SK-N-SH treated with all-trans-retinoic acid at 6 μM for 48 hours (cell line): ENCODE data around the gene MSANTD7.

Experiments used
- ATAC-seq: fragments of 200-7000 bp; cut with Tn5 transposase; 3 replicates; pipeline ENCODE4 v1.9.1; 2020; ENCODE audit warnings: mild to moderate bottlenecking, moderate library complexity
- ARNTL ChIP-seq: fragments of 450-650 bp; formaldehyde crosslinking; IDR thresholded peaks from 2 replicates; pipeline ENCODE4 v1.5.0; 2020; ENCODE audit warnings: low read depth, mild to moderate bottlenecking, moderate library complexity, borderline replicate concordance
- BACH2 ChIP-seq: fragments of 250-450 bp; sonication (Bioruptor Pico); IDR thresholded peaks from 2 replicates; pipeline ENCODE4 v1.9.0; 2021; ENCODE audit warnings: mild to moderate bottlenecking, borderline replicate concordance
- CSDC2 ChIP-seq: fragments of 250-450 bp; sonication (Bioruptor Pico); IDR thresholded peaks from 2 replicates; pipeline ENCODE4 v1.5.0; 2020; ENCODE audit warnings: mild to moderate bottlenecking, moderate library complexity
- CSRNP3 ChIP-seq: fragments of 250-450 bp; sonication (Bioruptor Pico); IDR thresholded peaks from 2 replicates; pipeline ENCODE4 v1.5.1; 2021; ENCODE audit warnings: mild to moderate bottlenecking, moderate library complexity
- ESRRG ChIP-seq: fragments of 250-450 bp; sonication (Bioruptor Pico); IDR thresholded peaks from 2 replicates; pipeline ENCODE4 v1.6.1; 2021; ENCODE audit warnings: mild to moderate bottlenecking
- GLIS3 ChIP-seq: fragments of 250-450 bp; sonication (Bioruptor Pico); IDR thresholded peaks from 2 replicates; pipeline ENCODE4 v1.5.0; 2020; ENCODE audit warnings: mild to moderate bottlenecking, moderate library complexity
- ISL1 ChIP-seq: fragments of 250-450 bp; sonication (Bioruptor Pico); IDR thresholded peaks from 2 replicates; pipeline ENCODE4 v2.1.2; 2022; ENCODE audit warnings: mild to moderate bottlenecking, moderate library complexity
- OSR1 ChIP-seq: fragments of 250-450 bp; sonication (Bioruptor Pico); IDR thresholded peaks from 2 replicates; pipeline ENCODE4 v1.8.0; 2022; ENCODE audit warnings: moderate library complexity, mild to moderate bottlenecking, inconsistent platforms
- PATZ1 ChIP-seq: fragments of 250-450 bp; sonication (Bioruptor Pico); IDR thresholded peaks from 2 replicates; pipeline ENCODE4 v1.8.0; 2020; ENCODE audit warnings: mild to moderate bottlenecking, moderate library complexity, borderline replicate concordance
- POU6F1 ChIP-seq: fragments of 250-450 bp; sonication (Bioruptor Pico); IDR thresholded peaks from 2 replicates; pipeline ENCODE4 v1.8.0; 2021; ENCODE audit warnings: low read depth, mild to moderate bottlenecking, moderate library complexity, borderline replicate concordance
- PPARA ChIP-seq: fragments of 250-450 bp; sonication (Bioruptor Pico); IDR thresholded peaks from 2 replicates; pipeline ENCODE4 v1.5.0; 2020; ENCODE audit warnings: mild to moderate bottlenecking, borderline replicate concordance
- RARB ChIP-seq: fragments of 250-450 bp; sonication (Bioruptor Pico); IDR thresholded peaks from 2 replicates; pipeline ENCODE4 v1.8.0; 2021; ENCODE audit warnings: mild to moderate bottlenecking, moderate library complexity
- SNAI2 ChIP-seq: fragments of 250-450 bp; sonication (Bioruptor Pico); IDR thresholded peaks from 2 replicates; pipeline ENCODE4 v1.5.0; 2020; ENCODE audit warnings: mild to moderate bottlenecking, moderate library complexity
- TCF4 ChIP-seq: fragments of 250-450 bp; sonication (Bioruptor Pico); IDR thresholded peaks from 2 replicates; pipeline ENCODE4 v1.8.0; 2021; ENCODE audit warnings: mild to moderate bottlenecking, moderate library complexity, borderline replicate concordance
- TOX ChIP-seq: fragments of 250-450 bp; sonication (Bioruptor Pico); IDR thresholded peaks from 2 replicates; pipeline ENCODE4 v1.8.0; 2021; ENCODE audit warnings: mild to moderate bottlenecking, moderate library complexity, borderline replicate concordance
- TSHZ2 ChIP-seq: fragments of 250-450 bp; sonication (Bioruptor Pico); IDR thresholded peaks from 2 replicates; pipeline ENCODE4 v1.5.0; 2020; ENCODE audit warnings: mild to moderate bottlenecking, moderate library complexity
- ZC3H10 ChIP-seq: fragments of 250-450 bp; sonication (Bioruptor Pico); IDR thresholded peaks from 2 replicates; pipeline ENCODE4 v1.5.1; 2021; ENCODE audit warnings: mild to moderate bottlenecking, moderate library complexity
- ZFP3 ChIP-seq: fragments of 250-450 bp; sonication (Bioruptor Pico); IDR thresholded peaks from 2 replicates; pipeline ENCODE4 v1.5.0; 2020; ENCODE audit warnings: mild to moderate bottlenecking, moderate library complexity
- ZFP30 ChIP-seq: fragments of 450-650 bp; formaldehyde crosslinking; IDR thresholded peaks from 2 replicates; pipeline ENCODE4 v1.5.0; 2022; ENCODE audit warnings: mild to moderate bottlenecking, moderate library complexity
- ZNF565 ChIP-seq: fragments of 450-650 bp; formaldehyde crosslinking; conservative IDR thresholded peaks from 2 replicates; pipeline ENCODE4 v1.5.0; 2020; ENCODE audit warnings: low read depth, mild to moderate bottlenecking, moderate library complexity
- ZNF70 ChIP-seq: fragments of 450-650 bp; formaldehyde crosslinking; IDR thresholded peaks from 2 replicates; pipeline ENCODE4 v1.5.0; 2020; ENCODE audit warnings: mild to moderate bottlenecking, moderate library complexity
- ZNF8 ChIP-seq: fragments of 450-650 bp; formaldehyde crosslinking; IDR thresholded peaks from 2 replicates; pipeline ENCODE4 v1.5.0; 2020; ENCODE audit warnings: mild to moderate bottlenecking, moderate library complexity

Gene MSANTD7

GRCh38 chr10:14852236-14852635, 14.1 kb downstream of the MSANTD7 start:
- ATAC-seq = no peak
- no peak for TF ChIP-seq TCF4 (CRISPR knock-in tag)
- no peak for TF ChIP-seq POU6F1 (CRISPR knock-in tag)
- TF ChIP-seq SNAI2 (CRISPR knock-in tag) = no peak
- no peak for TF ChIP-seq GLIS3 (CRISPR knock-in tag)
- TF ChIP-seq CSRNP3 (CRISPR knock-in tag) = no peak
- no peak for TF ChIP-seq PPARA (CRISPR knock-in tag)
- no peak for TF ChIP-seq ZC3H10
- no peak for TF ChIP-seq TOX (CRISPR knock-in tag)
- TF ChIP-seq RARB (CRISPR knock-in tag) = no peak
- TF ChIP-seq ZFP30 (CRISPR knock-in tag) = no peak
- TF ChIP-seq ARNTL = no peak
- no peak for TF ChIP-seq PATZ1 (CRISPR knock-in tag)
- TF ChIP-seq ZNF70 (CRISPR knock-in tag) = no peak
- TF ChIP-seq ZNF8 (CRISPR knock-in tag) = no peak
- no peak for TF ChIP-seq CSDC2
- TF ChIP-seq ISL1 (CRISPR knock-in tag) = no peak
- no peak for TF ChIP-seq OSR1
- no peak for TF ChIP-seq ZNF565 (CRISPR knock-in tag)
- no peak for TF ChIP-seq TSHZ2 (CRISPR knock-in tag)
- TF ChIP-seq BACH2 (CRISPR knock-in tag) = no peak

GRCh38 chr10:14855453-14855852, 17.3 kb downstream of the MSANTD7 start:
- no peak for ATAC-seq
- TF ChIP-seq CSDC2 (no peak), ZFP30 (CRISPR knock-in tag) (no peak), ARNTL (no peak), GLIS3 (CRISPR knock-in tag) (no peak), ESRRG (CRISPR knock-in tag) (no peak), SNAI2 (CRISPR knock-in tag) (no peak), ZNF8 (CRISPR knock-in tag) (no peak), PPARA (CRISPR knock-in tag) (no peak), ZNF70 (CRISPR knock-in tag) (no peak)

- no peak for ATAC-seq
- TF ChIP-seq ZFP30 (CRISPR knock-in tag) = no peak
- no peak for TF ChIP-seq CSDC2
- no peak for TF ChIP-seq ZNF8 (CRISPR knock-in tag)
- no peak for TF ChIP-seq ESRRG (CRISPR knock-in tag)
- TF ChIP-seq RARB (CRISPR knock-in tag) = no peak
- no peak for TF ChIP-seq PATZ1 (CRISPR knock-in tag)
- TF ChIP-seq CSRNP3 (CRISPR knock-in tag) = no peak
- TF ChIP-seq ZC3H10 = no peak
- TF ChIP-seq OSR1 = no peak
- TF ChIP-seq GLIS3 (CRISPR knock-in tag) = no peak
- TF ChIP-seq PPARA (CRISPR knock-in tag) = no peak
- TF ChIP-seq ZFP3 (CRISPR knock-in tag) = no peak
These were observed 20.3 kb downstream of the MSANTD7 start for GRCh38 chr10:14858338-14858960.
